ENCODE measurements around the gene SH3GLB2.

- TF ChIP-seq CTCF (conservative IDR thresholded peaks at IDR 0.05) (peak; percentile 46; the same call in 1 of the 2 replicates), EZH2 (IDR thresholded peaks at IDR 0.05; ENCODE audit: low read depth) (no peak)
Observed at GRCh38 chr9:129007035-129007765, 20.9 kb downstream of the SH3GLB2 start.

Measured in PC-9 (cell line).